Hypothalamus (tissue), 51 donors: ENCODE results near the gene SSH3.

Experiments
- DNase-seq, 51 donors: peaks; one replicate each; lab custom pipeline; 2025; lab: John Stamatoyannopoulos, UW

SSH3 gene

GRCh38 chr11:67278939-67279588, 24.3 kb upstream of the SSH3 start:
- no peak for DNase-seq

GRCh38 chr11:67279589-67280340, 23.6 kb upstream of the SSH3 start:
- DNase-seq = no peak

GRCh38 chr11:67280341-67280787, 23.0 kb upstream of the SSH3 start:
- no peak for DNase-seq

- no peak for DNase-seq
Measured at GRCh38 chr11:67280788-67281551, 22.4 kb upstream of the SSH3 start.

GRCh38 chr11:67281552-67282150, 21.7 kb upstream of the SSH3 start:
- DNase-seq = no peak

GRCh38 chr11:67282155-67282875, 21.0 kb upstream of the SSH3 start:
- DNase-seq = no peak

- DNase-seq = no peak
Measured at GRCh38 chr11:67282876-67283371, 20.4 kb upstream of the SSH3 start.

GRCh38 chr11:67283481-67283963, 19.8 kb upstream of the SSH3 start:
- DNase-seq = no peak

- DNase-seq = no peak
Measured at GRCh38 chr11:67284811-67285540, 18.4 kb upstream of the SSH3 start.

- DNase-seq = no peak
Measured at GRCh38 chr11:67285541-67286498, 17.5 kb upstream of the SSH3 start.

GRCh38 chr11:67286621-67287333, 16.6 kb upstream of the SSH3 start:
- DNase-seq = peak in 4 of 51 donors; percentile 21 to 44 (median 32)

- no peak for DNase-seq
Measured at GRCh38 chr11:67287355-67288197, 15.8 kb upstream of the SSH3 start.

GRCh38 chr11:67288198-67288451, 15.2 kb upstream of the SSH3 start:
- peak in 2 of 51 donors; percentile 46 to 55 for DNase-seq

GRCh38 chr11:67288452-67289225, 14.7 kb upstream of the SSH3 start:
- DNase-seq = peak in 50 of 51 donors; percentile 24 to 91 (median 76)

GRCh38 chr11:67289226-67289650, 14.1 kb upstream of the SSH3 start, which contains the start of gene ANKRD13D:
Gene ANKRD13D, plus strand, starts transcription at chr11:67289303. Its CDS starts 158 bp downstream, at chr11:67289461.
- peak in 4 of 51 donors; percentile 48 to 67 (median 61) for DNase-seq
